Natural killer cell treated with Interleukin-12 subunit alpha and Interleukin-12 subunit beta and Interleukin-15 and Interleukin-18, amount 100 ng/mL, for 72 hours (primary cell): Measurements from ENCODE around the gene FDX2. TPM values are rescaled to one million over a fixed set of nuclear protein-coding genes. Genes with fewer than 3 reads are reported as not detected.
A peak's percentile ranks its signal among the peaks of the same experiment; 100 is the strongest.
"Not testable (repeated sequence)": the region's sequence is repeated elsewhere in the genome, so short reads cannot be mapped to it uniquely, and the experiment has no call there.

Source experiments
- ATAC-seq, 2 donors: fragments of 150-1000 bp; cut with Tn5 transposase in 1 of 2; sonication (Bioruptor Pico), chemical (Tn5 transposase) in 1 of 2; 2 replicates each; pipeline ENCODE4 v1.10.0; 2021
- DNase-seq: peaks from one replicate; pipeline ENCODE4 v3.0.0; 2022; ENCODE audit warnings: low spot score
- H3K27ac Mint-ChIP-seq, 2 donors: 1 replicate in 1 of 2; 2 replicates in 1 of 2; pipeline ENCODE4 v1.8.0; 2022; ENCODE audit warnings: mixed read lengths in 2 of 2, mild to moderate bottlenecking in 1 of 2, moderate library complexity in 1 of 2
- H3K27me3 Mint-ChIP-seq, 2 donors: 1 replicate in 1 of 2; 2 replicates in 1 of 2; pipeline ENCODE4 v1.8.0; 2022; ENCODE audit warnings: mixed read lengths in 2 of 2
- H3K36me3 Mint-ChIP-seq: one replicate; pipeline ENCODE4 v1.8.0; 2022; ENCODE audit warnings: mixed read lengths
- H3K4me1 Mint-ChIP-seq, 2 donors: 1 replicate in 1 of 2; 2 replicates in 1 of 2; pipeline ENCODE4 v1.8.0; 2022; ENCODE audit warnings: low read depth in 2 of 2, mixed read lengths in 2 of 2, mild to moderate bottlenecking in 1 of 2
- H3K4me3 Mint-ChIP-seq: one replicate; pipeline ENCODE4 v1.8.0; 2022; ENCODE audit warnings: mixed read lengths
- H3K9me3 Mint-ChIP-seq: 2 replicates; pipeline ENCODE4 v1.8.0; 2022; ENCODE audit warnings: mixed read lengths
- total RNA-seq, 2 donors: library from RNA; stranded (reverse); gene quantifications; one replicate each; pipeline ENCODE4 v1.2.3, GENCODE V29; 2022

The FDX2 gene
- total RNA-seq, 2 donors from 2014 or later, result 11.4 to 26.4 TPM

DNA sequence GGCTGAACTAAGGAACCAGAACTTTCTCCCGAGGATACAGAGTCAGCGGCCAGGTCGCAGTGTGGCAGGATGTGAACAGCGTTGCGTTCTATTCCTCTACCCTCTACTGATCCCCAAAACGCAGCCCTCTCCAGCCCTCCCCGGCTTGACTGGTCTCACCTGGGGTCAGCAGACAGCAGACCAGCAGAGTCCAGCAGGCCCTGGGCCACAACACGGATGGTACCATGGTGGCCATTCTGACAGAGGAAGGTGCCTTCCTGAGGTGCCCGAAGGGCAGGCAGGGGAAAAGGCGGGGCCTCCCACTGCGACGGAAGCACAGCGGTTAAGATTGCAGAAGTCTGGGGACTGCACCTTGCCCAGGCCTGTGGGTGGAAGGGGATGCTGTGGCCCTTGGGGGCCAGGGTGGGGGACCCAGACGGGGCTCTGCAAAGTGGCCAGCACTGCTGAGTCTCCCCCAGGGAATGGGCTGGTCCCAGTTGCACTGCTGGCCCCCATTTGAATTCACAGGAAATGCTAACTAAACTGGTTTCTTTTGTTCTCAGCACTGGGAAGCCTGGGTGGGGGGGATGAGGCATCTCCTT, 23.7 kb upstream of the FDX2 start, which contains the start of gene ICAM3:
Gene ICAM3, minus strand, starts transcription at position 245 of the 581 bp plus-strand sequence. Its CDS starts 10 bp downstream, at position 235.
- Mint-ChIP-seq H3K27ac (peak within 1 kb of the TSS; percentile 76 to 86), H3K4me3 (peak within 1 kb of the TSS; percentile 95), H3K36me3 (no peaks in the 10 kb centered on the region), H3K27me3 (no peaks in the 10 kb centered on the region), H3K9me3 (no peaks in the 10 kb centered on the region), H3K4me1 (peaks cover 19 to 23% of the 10 kb centered on the region in 2 donors)
- ATAC-seq (peak; percentile 93 to 94), DNase-seq (peak; percentile 89)

DNA sequence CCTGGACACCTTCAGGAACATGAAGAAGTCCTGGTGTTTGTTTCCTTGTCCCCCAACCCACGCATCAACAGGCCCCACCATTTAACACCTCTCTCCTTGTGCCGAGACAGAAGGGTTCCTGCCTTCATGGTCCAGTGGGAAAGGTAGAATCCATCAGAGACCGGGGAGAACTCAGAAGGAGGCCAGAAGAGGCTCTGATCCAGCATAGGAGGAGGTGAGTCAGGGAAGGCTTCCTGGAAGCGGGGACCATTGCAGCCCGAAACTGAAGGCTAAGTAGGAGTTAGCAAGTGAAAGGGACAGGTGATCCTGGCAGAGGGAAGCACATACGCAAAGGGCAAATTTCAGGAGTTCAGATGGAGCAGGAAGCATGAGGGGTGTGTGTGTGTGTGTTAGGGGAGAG, 23.1 kb upstream of the FDX2 start:
- Mint-ChIP-seq H3K4me1 (peaks cover 24 to 26% of the 10 kb centered on the region in 2 donors), H3K27me3 (no peaks in the 10 kb centered on the region), H3K36me3 (no peaks in the 10 kb centered on the region), H3K4me3 (peak overlapping the region; percentile 95), H3K27ac (peak overlapping the region; percentile 76 to 86), H3K9me3 (no peaks in the 10 kb centered on the region)
- DNase-seq, result no peak
- ATAC-seq, result no peak

DNA sequence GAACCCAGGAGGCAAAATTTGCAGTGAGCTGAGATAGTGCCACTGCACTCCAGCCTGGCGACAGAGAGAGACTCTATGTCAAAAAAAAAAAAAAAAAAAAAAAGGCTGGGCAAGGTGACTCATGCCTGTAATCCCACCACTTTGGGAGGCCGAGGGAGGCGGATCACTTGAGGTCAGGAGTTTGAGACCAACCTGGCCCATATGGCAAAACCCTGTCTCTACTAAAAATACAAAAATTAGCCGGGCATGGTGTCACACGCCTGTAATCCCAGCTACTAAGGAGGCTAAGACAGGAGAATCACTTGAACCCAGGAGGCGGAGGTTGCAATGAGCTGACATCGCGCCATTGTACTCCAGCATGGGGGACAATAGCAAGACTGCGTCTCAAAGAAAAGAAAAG, 20.9 kb upstream of the FDX2 start:
- Mint-ChIP-seq H3K4me1 (peaks cover 36 to 41% of the 10 kb centered on the region in 2 donors), H3K27ac (peak overlapping the region in 1 of 2 donors; percentile 54)
- not testable (repeated sequence) for ATAC-seq, H3K36me3 Mint-ChIP-seq, H3K4me3 Mint-ChIP-seq, H3K27me3 Mint-ChIP-seq, H3K9me3 Mint-ChIP-seq, DNase-seq

DNA sequence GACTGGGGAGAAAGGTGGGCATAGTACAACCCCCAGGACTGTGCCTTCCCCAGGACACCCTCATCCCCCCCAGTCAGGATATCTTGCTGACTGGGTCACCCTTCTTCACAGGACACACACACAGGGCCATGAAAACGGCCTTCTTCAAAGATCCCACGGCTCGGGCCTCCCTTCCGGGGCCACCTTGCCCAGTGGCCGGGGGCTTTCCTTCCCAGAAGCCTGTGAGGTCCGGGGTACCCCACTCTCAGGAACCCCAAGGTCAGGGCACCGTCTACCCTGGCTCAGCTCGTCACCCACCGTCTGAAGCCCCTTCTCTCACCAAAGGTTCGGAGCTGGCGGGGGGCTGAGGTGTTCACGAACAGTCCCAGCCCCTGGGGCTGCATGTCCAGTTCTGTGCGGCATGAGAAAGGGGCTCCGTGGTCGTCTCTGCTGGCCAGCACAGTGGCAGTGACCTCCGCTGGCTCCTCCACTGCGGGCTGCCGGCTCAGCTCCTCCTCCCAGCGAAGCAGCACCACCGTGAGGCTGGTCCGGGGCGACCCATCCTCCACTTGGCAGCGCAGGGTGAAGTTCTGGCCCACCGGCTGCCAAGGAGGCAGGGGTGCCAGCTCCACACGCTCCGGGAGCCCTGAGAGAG, 19.7 kb upstream of the FDX2 start:
- Mint-ChIP-seq H3K4me1 (peaks cover 36 to 37% of the 10 kb centered on the region in 2 donors), H3K27me3 (no peaks in the 10 kb centered on the region), H3K27ac (no peak overlapping the region), H3K36me3 (no peaks in the 10 kb centered on the region), H3K9me3 (no peaks in the 10 kb centered on the region), H3K4me3 (no peak overlapping the region)
- ATAC-seq (no peak), DNase-seq (peak; percentile 59)

DNA sequence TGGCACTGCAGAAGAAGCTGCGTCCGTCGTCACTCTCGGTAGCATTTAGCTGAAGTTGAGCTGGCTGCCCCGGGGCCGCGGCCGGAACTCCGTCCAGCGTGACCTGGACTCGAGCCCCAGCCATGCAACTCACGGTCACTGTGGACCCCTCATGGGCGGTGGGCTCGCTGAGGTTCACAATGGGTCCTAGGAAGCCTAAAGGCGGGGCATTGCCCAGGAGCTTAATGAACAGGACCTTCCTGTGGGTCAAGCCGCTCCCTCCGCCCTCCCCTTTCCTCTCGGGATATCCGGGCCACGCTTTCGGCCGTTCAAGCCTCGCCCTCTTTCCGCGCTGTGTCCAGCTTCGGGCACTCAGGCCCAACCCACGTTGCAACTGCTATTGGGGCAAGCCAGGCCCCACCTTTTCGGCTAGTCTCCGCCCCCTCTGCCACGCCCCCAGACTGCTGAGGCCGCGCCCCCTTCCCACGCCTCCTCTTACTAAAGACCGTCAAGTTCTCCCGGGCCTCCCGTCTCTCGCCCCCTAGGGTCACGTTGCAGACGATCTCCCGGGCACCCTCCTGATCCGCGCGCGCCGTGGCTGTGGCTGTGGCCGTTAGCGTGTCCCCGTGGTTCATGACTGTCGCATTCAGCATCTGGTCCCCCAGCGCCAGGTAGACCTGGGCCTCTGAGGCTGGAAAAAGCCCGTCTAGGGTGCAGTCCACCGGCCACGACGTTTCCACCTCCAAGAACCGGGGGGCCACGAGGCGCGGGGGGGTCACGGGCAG, 19.0 kb upstream of the FDX2 start:
- DNase-seq (peak; percentile 56), ATAC-seq (no peak)
- H3K27me3 Mint-ChIP-seq, result no peaks in the 10 kb centered on the region
- no peaks in the 10 kb centered on the region for H3K9me3 Mint-ChIP-seq
- peaks cover 33 to 35% of the 10 kb centered on the region in 2 donors for H3K4me1 Mint-ChIP-seq
- peak overlapping the region; percentile 96 for H3K4me3 Mint-ChIP-seq
- no peaks in the 10 kb centered on the region for H3K36me3 Mint-ChIP-seq
- no peak overlapping the region for H3K27ac Mint-ChIP-seq

DNA sequence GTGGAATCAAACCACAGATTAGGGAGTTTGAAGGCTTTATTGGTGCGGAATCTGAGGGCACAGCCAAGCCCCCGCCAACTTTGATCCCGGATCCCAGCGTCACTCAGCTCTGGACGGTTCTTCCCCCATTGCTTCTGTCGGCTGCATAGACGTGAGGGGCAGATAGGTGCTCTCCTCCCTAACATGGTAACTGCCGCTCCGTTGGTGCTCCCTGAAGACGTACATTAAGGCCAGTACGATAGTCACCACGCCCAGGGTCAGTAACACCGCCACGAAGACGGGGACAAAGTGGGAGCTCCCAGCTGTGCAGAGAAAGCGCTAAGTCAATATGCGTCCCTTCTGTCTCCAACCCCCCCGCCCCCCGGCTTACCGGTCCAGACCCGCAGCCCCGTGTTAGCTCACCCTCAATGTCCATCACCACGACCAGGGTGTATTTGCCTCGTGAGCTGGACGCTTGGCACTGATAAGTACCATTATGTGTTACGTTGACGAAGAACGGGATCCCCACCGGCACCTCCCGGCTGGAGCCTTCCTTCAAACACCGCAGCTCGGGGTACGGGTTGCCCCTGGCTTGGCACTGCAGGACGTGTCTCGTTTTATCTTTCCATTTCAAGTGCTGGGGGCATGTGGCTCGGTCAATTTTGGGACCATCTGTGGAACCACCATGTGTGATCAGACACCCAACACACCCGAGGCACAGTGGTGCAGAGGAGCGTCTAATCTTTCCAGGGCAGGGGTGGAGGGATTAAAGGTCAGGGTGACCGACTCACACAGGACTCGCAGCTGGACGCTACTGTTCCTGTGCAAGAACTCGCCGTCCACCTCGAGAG, 18.2 kb upstream of the FDX2 start:
- H3K4me1 Mint-ChIP-seq, result peaks cover 25 to 27% of the 10 kb centered on the region in 2 donors
- H3K36me3 Mint-ChIP-seq, result no peaks in the 10 kb centered on the region
- peak overlapping the region; percentile 96 for H3K4me3 Mint-ChIP-seq
- H3K27me3 Mint-ChIP-seq, result no peaks in the 10 kb centered on the region
- H3K9me3 Mint-ChIP-seq, result no peaks in the 10 kb centered on the region
- ATAC-seq, result no peak
- H3K27ac Mint-ChIP-seq, result peak overlapping the region; percentile 93 to 95
- DNase-seq, result peak; percentile 41

DNA sequence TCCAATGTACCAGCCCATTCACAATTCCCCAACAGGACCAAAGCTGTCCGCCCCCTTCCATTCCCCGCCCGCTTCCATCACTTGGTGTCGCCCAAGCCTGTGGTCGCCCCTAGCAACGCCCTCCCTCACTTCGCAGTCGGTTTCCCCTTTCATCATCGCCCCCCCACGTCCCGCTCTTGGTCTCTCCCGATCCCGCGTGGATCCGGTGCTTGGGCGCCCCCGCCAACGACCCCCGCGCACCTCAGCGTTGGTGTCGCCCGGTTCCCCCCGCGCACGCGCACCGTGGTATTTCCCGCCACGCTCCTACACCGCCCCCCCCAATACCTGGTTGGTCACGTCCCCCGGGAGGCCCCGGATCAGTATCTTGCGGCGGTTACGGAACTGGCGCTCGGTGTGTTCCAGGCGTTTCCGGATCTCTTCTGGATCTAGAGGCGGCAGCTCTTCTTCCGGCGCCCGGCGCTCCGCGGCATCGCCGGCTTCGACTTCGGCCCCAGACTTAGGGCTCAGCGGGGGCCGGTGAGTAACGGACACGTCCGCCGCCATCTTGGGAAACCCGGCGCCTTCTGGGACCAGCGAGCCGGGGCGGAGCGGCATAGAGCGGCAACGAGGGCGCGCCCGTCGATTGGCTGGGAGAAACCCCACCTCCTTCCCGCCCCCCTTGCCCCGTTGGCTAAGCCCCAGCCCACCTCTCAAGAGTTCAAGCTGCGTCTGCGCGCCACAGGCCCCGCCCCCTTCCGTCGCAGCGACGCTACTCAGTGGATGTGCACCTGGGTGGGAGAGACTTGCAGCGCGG, 17.3 kb upstream of the FDX2 start, which contains the start of gene RAVER1:
Gene RAVER1, minus strand, starts transcription at position 565 of the 793 bp plus-strand sequence. Its CDS starts 22 bp downstream, at position 543.
- H3K9me3 Mint-ChIP-seq, result no peaks in the 10 kb centered on the region
- no peaks in the 10 kb centered on the region for H3K27me3 Mint-ChIP-seq
- H3K4me1 Mint-ChIP-seq, result peaks cover 17 to 18% of the 10 kb centered on the region in 2 donors
- peak within 1 kb of the TSS; percentile 93 to 95 for H3K27ac Mint-ChIP-seq
- ATAC-seq, result peak; percentile 98
- H3K4me3 Mint-ChIP-seq, result peak within 1 kb of the TSS; percentile 96
- DNase-seq, result peak; percentile 98
- no peaks in the 10 kb centered on the region for H3K36me3 Mint-ChIP-seq

DNA sequence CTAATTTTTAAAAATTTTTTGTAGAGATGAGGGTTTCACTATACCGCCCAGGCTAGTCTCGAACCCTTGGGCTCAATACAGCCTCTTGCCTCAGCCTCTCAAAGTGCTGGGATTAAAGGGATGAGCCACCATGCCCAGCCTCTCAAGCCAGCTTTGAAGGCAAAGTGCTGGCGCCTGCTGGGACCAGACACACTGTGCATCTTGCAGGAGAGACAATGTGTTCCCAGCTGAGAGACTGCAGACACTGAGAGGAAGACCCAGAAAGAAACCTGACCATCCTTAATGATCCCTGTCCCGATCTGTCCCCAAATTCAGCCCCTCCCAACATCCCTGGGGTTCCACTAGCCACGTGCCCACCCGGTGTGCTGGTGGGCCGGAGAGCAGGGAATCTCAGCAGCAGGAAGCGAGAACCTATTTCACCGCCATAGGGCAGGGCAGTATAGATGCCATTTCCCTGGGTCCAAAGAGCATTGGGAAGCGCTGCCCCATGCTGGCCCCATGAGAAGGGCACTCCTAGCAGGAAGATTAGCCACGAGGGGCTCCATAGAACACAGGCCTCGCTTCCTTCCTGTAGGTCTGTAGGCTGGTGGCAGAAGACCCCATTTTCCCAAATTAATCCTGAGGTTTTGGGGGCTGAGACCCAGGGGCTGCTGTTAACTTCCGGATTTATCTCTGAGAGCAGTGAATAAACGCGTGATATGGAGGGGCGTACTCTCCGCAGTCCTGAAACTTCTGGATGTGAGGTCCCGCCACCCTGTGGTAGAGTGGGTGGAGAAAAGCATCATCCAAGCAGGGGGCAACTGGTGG, 16.5 kb upstream of the FDX2 start:
- H3K36me3 Mint-ChIP-seq, result no peaks in the 10 kb centered on the region
- H3K27ac Mint-ChIP-seq, result peak overlapping the region; percentile 93 to 95
- H3K4me3 Mint-ChIP-seq, result peak overlapping the region; percentile 96
- DNase-seq (peak; percentile 39), ATAC-seq (peak in 1 of 2 donors; percentile 2)
- no peaks in the 10 kb centered on the region for H3K27me3 Mint-ChIP-seq
- no peaks in the 10 kb centered on the region for H3K9me3 Mint-ChIP-seq
- H3K4me1 Mint-ChIP-seq, result peaks cover 17 to 18% of the 10 kb centered on the region in 2 donors

DNA sequence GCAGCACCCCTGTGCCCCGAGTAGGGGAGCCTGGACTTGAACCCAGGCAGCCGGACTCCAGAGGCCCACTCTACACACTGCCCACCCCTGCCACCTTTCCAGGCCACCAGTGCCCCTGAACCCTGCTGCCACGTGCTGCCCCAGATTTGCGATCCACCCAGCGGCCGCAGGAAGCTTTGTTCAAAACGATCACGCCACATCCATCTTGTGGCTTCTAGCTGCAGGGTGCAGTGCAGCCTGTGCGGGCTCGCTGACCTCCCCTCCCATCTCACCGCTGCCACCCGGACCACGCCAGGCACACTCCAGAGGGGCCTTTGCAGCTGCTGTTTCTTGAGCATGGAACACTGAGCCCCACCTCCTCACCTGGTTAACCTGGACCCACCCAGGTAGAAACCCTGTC, 13.7 kb upstream of the FDX2 start:
- H3K27ac Mint-ChIP-seq, result no peak overlapping the region
- no peaks in the 10 kb centered on the region for H3K9me3 Mint-ChIP-seq
- H3K4me1 Mint-ChIP-seq, result peaks cover 17 to 18% of the 10 kb centered on the region in 2 donors
- ATAC-seq (no peak), DNase-seq (peak; percentile 5)
- no peaks in the 10 kb centered on the region for H3K36me3 Mint-ChIP-seq
- H3K27me3 Mint-ChIP-seq, result no peaks in the 10 kb centered on the region
- H3K4me3 Mint-ChIP-seq, result no peak overlapping the region

DNA sequence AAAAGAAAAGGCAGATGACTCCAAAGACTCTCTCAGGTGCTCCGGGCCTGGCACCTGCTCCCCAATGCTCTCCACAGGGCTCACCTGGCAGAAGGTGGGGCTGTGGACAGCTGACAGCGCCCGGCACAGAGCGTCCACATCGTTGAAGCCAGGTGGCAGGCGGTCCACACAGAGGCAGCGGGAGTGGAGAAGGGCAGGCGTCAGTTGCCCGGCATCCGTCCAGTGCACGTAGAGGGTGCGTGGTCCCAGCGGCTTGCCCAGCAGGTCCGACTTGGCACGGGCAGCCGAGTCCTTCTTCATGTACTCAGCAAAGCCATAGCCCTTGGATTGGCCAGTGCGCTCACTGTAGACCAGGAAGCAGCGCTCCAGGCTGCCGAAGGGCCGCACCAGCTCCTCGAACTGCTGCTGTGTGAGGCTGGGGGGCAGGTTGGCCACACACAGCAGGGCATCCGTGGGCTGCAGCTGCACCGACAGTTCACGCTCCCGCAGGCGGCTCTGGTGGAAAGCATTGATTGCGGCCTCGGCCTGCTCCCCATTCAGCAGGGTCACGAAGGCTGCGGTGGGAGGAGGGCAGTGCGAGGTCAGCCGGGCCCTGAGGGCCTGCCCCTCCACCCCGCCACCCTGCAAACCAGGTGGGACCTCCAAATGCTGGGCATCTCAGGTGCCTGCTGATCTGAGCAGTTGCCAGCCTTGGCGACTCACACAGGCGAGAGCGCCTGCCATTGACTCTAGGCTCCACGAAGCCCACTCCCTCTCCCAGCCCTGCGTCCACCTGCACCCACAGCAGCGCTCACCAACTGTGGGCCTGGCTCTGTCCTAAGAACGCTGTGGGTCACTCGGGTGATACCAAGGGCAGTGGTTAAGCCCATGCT, 13.0 kb upstream of the FDX2 start:
- H3K36me3 Mint-ChIP-seq, result no peaks in the 10 kb centered on the region
- ATAC-seq (no peak), DNase-seq (peak; percentile 58)
- H3K4me1 Mint-ChIP-seq, result peaks cover 11 to 15% of the 10 kb centered on the region in 2 donors
- H3K9me3 Mint-ChIP-seq, result no peaks in the 10 kb centered on the region
- H3K4me3 Mint-ChIP-seq, result no peak overlapping the region
- no peak overlapping the region for H3K27ac Mint-ChIP-seq
- no peaks in the 10 kb centered on the region for H3K27me3 Mint-ChIP-seq

DNA sequence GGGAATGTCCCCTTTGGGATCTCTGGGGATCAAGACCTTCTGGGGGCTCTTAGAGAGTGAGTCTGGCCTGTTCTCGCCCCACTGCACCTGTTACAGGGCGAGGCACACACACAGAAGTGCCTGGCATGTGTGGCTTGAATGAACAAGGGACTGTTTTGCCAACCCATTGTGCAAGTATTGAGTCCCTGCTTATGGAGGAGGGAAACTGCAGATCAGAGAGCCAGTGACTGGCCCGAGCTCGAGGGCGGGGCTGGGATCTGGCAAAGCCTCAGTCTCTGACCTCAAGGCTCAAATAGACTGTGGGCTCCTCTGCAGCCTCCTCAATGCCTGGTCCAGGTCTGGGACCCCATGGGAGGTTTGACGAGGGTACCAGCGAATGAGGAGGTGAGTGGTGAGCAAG, 12.0 kb upstream of the FDX2 start:
- H3K27ac Mint-ChIP-seq, result no peak overlapping the region
- DNase-seq (peak; percentile 12), ATAC-seq (no peak)
- no peak overlapping the region for H3K4me3 Mint-ChIP-seq
- no peaks in the 10 kb centered on the region for H3K27me3 Mint-ChIP-seq
- no peaks in the 10 kb centered on the region for H3K36me3 Mint-ChIP-seq
- peaks cover 6% of the 10 kb centered on the region in 2 donors for H3K4me1 Mint-ChIP-seq
- no peaks in the 10 kb centered on the region for H3K9me3 Mint-ChIP-seq
